Keratinocyte (primary cell): ENCODE results near the gene NDUFB8. TPM values are rescaled to one million over a fixed set of nuclear protein-coding genes. Genes with fewer than 3 reads are reported as not detected.

Experiments
- DNase-seq: peaks from one replicate; pipeline ENCODE4 v3.0.0-alpha.2; 2011; ENCODE audit warnings: low read depth, missing footprints, low spot score
- FAIRE-seq: peaks from 2 replicates; lab custom pipeline; 2011; peaks lifted over from hg19 to GRCh38; lab: Jason Lieb, UNC
- H2AFZ ChIP-seq: 2 replicates; pipeline ENCODE4 v1.6.0; 2012; ENCODE audit warnings: low read length, control low read depth, inconsistent platforms; ENCODE audit not compliant: control insufficient read depth
- H3K27ac ChIP-seq: 2 replicates; pipeline ENCODE4 v1.5.1; 2011; ENCODE audit warnings: low read length; ENCODE audit not compliant: control insufficient read depth, insufficient read depth
- H3K27me3 ChIP-seq: 3 replicates; pipeline ENCODE4 v1.6.0; 2011; ENCODE audit warnings: low read length; ENCODE audit not compliant: control insufficient read depth, insufficient read depth; ENCODE audit errors: extremely low read depth
- H3K36me3 ChIP-seq, 2 experiments: 2 replicates in 1 of 2; 3 replicates in 1 of 2; pipeline ENCODE4 v1.5.1; 2011; ENCODE audit warnings: low read length in 2 of 2, mild to moderate bottlenecking in 1 of 2; ENCODE audit not compliant: control insufficient read depth in 2 of 2, insufficient read depth in 2 of 2; ENCODE audit errors: extremely low read depth in 1 of 2
- H3K4me1 ChIP-seq: 3 replicates; pipeline ENCODE4 v1.5.1; 2011; ENCODE audit warnings: low read length; ENCODE audit not compliant: control insufficient read depth, insufficient read depth; ENCODE audit errors: extremely low read depth
- H3K4me2 ChIP-seq: 3 replicates; pipeline ENCODE4 v1.6.0; 2011; ENCODE audit warnings: low read depth, low read length; ENCODE audit not compliant: control insufficient read depth, insufficient read depth; ENCODE audit errors: extremely low read depth
- H3K4me3 ChIP-seq, 3 experiments: fragments of 200-600 bp in 1 of 3; sonication (generic) in 1 of 3; 2 replicates in 2 of 3; 3 replicates in 1 of 3; pipeline ENCODE4 v1.5.1; 2011 to 2016; ENCODE audit warnings: low read length in 3 of 3, mild to moderate bottlenecking in 3 of 3, control low read depth in 2 of 3, inconsistent platforms in 1 of 3, low read depth in 1 of 3, mixed read lengths in 1 of 3, mixed run types in 1 of 3, moderate library complexity in 1 of 3; ENCODE audit not compliant: control insufficient read depth in 2 of 3, insufficient read depth in 2 of 3; ENCODE audit errors: extremely low read depth in 1 of 3
- H3K79me2 ChIP-seq: 2 replicates; pipeline ENCODE4 v1.6.0; 2012; ENCODE audit warnings: low read length; ENCODE audit not compliant: control insufficient read depth, insufficient read depth
- H3K9ac ChIP-seq: 3 replicates; pipeline ENCODE4 v1.6.0; 2011; ENCODE audit warnings: low read length; ENCODE audit not compliant: control insufficient read depth, insufficient read depth; ENCODE audit errors: extremely low read depth
- H3K9me1 ChIP-seq: 3 replicates; pipeline ENCODE4 v1.6.0; 2011; ENCODE audit warnings: low read length; ENCODE audit not compliant: control insufficient read depth, insufficient read depth; ENCODE audit errors: extremely low read depth
- H3K9me3 ChIP-seq: 2 replicates; pipeline ENCODE4 v1.5.1; 2012; ENCODE audit warnings: low read depth, low read length; ENCODE audit not compliant: control insufficient read depth
- H4K20me1 ChIP-seq: 3 replicates; pipeline ENCODE4 v1.6.0; 2011; ENCODE audit warnings: low read length; ENCODE audit not compliant: control insufficient read depth, insufficient read depth; ENCODE audit errors: extremely low read depth
- EZH2 ChIP-seq: IDR thresholded peaks from one replicate; pipeline ENCODE4 v1.6.1; 2012; ENCODE audit warnings: inconsistent platforms, mild to moderate bottlenecking, low read length, moderate library complexity
- dilution Hi-C: fragments of 300-500 bp; cut with MboI; formaldehyde crosslinking; loops from one replicate; pipeline ENCODE4 v1.7.0; 2020; ENCODE audit warnings: low sequenced_read_pairs; ENCODE audit not compliant: extremely low pct_ligation_motif_present
- polyA plus RNA-seq, 5 experiments: library from polyadenylated mRNA; depleted of rRNA in 3 of 5; stranded (reverse) in 3 of 5; stranded (forward) in 1 of 5; unstranded in 1 of 5; fragments of >200 nt; gene quantifications; 1 replicate in 1 of 5; 2 replicates in 3 of 5; 3 replicates in 1 of 5; pipeline versions ENCODE4 v1.2.1 to v1.2.3, GENCODE V29; 2011 to 2012; ENCODE audit warnings: missing spikeins in 2 of 5, low read depth in 1 of 5, low replicate concordance in 1 of 5
- TF ChIP-seq, protein P1 (sequence below), 3 experiments: IDR thresholded peaks in 1 of 3; conservative IDR thresholded peaks in 1 of 3; optimal IDR thresholded peaks in 1 of 3; 2 replicates in 2 of 3; 3 replicates in 1 of 3; pipeline versions ENCODE3 to v1.5.1; 2011; ENCODE audit warnings: low read length in 3 of 3, mild to moderate bottlenecking in 3 of 3, moderate library complexity in 2 of 3, control low read depth in 1 of 3, inconsistent platforms in 1 of 3; ENCODE audit not compliant: insufficient read depth in 2 of 3; ENCODE audit errors: extremely low read depth in 1 of 3

Gene NDUFB8
- polyA plus RNA-seq, 1 donor (not counting 4 experiments of a cell fraction or from before 2014, with no cell fraction given), result 178 TPM

- H3K36me3 ChIP-seq, result peaks cover 3 to 7% of the 10 kb centered on the region in 2 experiments
- FAIRE-seq, result no peak
- TF ChIP-seq, protein P1, sequence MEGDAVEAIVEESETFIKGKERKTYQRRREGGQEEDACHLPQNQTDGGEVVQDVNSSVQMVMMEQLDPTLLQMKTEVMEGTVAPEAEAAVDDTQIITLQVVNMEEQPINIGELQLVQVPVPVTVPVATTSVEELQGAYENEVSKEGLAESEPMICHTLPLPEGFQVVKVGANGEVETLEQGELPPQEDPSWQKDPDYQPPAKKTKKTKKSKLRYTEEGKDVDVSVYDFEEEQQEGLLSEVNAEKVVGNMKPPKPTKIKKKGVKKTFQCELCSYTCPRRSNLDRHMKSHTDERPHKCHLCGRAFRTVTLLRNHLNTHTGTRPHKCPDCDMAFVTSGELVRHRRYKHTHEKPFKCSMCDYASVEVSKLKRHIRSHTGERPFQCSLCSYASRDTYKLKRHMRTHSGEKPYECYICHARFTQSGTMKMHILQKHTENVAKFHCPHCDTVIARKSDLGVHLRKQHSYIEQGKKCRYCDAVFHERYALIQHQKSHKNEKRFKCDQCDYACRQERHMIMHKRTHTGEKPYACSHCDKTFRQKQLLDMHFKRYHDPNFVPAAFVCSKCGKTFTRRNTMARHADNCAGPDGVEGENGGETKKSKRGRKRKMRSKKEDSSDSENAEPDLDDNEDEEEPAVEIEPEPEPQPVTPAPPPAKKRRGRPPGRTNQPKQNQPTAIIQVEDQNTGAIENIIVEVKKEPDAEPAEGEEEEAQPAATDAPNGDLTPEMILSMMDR (optimal IDR thresholded peaks at IDR 0.05 in 1 of 3, IDR thresholded peaks at IDR 0.05 in 1 of 3, conservative IDR thresholded peaks at IDR 0.05 in 1 of 3; ENCODE audit: extremely low read depth in 1 of 3, insufficient read depth in 2 of 3, low read length in 3 of 3), result no peak
- no peak for TF ChIP-seq EZH2
These were observed 45.6 kb downstream of the NDUFB8 start for GRCh38 chr10:100483876-100484666.

GRCh38 chr10:100482834-100483185, 46.9 kb downstream of the NDUFB8 start:
- H3K9ac ChIP-seq, result no peak overlapping the region
- peaks cover 0 to 1% of the 10 kb centered on the region in 2 experiments for H3K36me3 ChIP-seq
- H3K27ac ChIP-seq, result no peak overlapping the region
- peaks cover 10% of the 10 kb centered on the region for H3K4me1 ChIP-seq
- peaks cover 37% of the 10 kb centered on the region for H3K27me3 ChIP-seq
- no peaks in the 10 kb centered on the region for H3K79me2 ChIP-seq
- H3K4me2 ChIP-seq, result peak overlapping the region; percentile 96
- H3K9me1 ChIP-seq, result no peaks in the 10 kb centered on the region
- TF ChIP-seq, protein P1 (optimal IDR thresholded peaks at IDR 0.05 in 1 of 3, IDR thresholded peaks at IDR 0.05 in 1 of 3, conservative IDR thresholded peaks at IDR 0.05 in 1 of 3; ENCODE audit: extremely low read depth in 1 of 3, insufficient read depth in 2 of 3, low read length in 3 of 3), result no peak
- TF ChIP-seq EZH2, result no peak
- no peak for FAIRE-seq
- H3K9me3 ChIP-seq, result no peaks in the 10 kb centered on the region
- no peak for DNase-seq
- H3K4me3 ChIP-seq, result peak overlapping the region in 2 of 3 experiments; percentile 66 to 77
- dilution Hi-C loops, result no loop called here
- no peak overlapping the region for H2AFZ ChIP-seq
- H4K20me1 ChIP-seq, result peaks cover 3% of the 10 kb centered on the region

More at GRCh38 chr10:100483876-100484666, 45.6 kb downstream of the NDUFB8 start:
- H3K4me1 ChIP-seq, result peaks cover 10% of the 10 kb centered on the region
- no peak for DNase-seq
- peaks cover 31% of the 10 kb centered on the region for H3K27me3 ChIP-seq
- peaks cover 3% of the 10 kb centered on the region for H4K20me1 ChIP-seq
- dilution Hi-C loops, result no loop called here
- H3K9me1 ChIP-seq, result no peaks in the 10 kb centered on the region
- H3K9me3 ChIP-seq, result no peaks in the 10 kb centered on the region
- no peaks in the 10 kb centered on the region for H3K79me2 ChIP-seq
- no peak overlapping the region for H3K4me2 ChIP-seq
- H2AFZ ChIP-seq, result no peak overlapping the region
- no peak overlapping the region for H3K4me3 ChIP-seq
- no peak overlapping the region for H3K27ac ChIP-seq
- no peak overlapping the region for H3K9ac ChIP-seq
